Measurements from ENCODE around the gene PDE4A.

PDE4A gene

GRCh38 chr19:10514211-10515145 lies 94.1 kb downstream of the PDE4A start:
- no peak for DNase-seq (ENCODE audit: low read depth)
- no peak for TF ChIP-seq CTCF (conservative IDR thresholded peaks at IDR 0.05; ENCODE audit: low read depth, low read length)
- H3K4me3 ChIP-seq (ENCODE audit: low read depth, low read length) = no peak overlapping the region

- no peak overlapping the region for H3K4me3 ChIP-seq (ENCODE audit: low read depth, low read length)
- TF ChIP-seq CTCF (conservative IDR thresholded peaks at IDR 0.05; ENCODE audit: low read depth, low read length) = no peak
- DNase-seq (ENCODE audit: low read depth) = no peak
Measured at GRCh38 chr19:10516064-10516385, 95.7 kb downstream of the PDE4A start.

- peak overlapping the region; percentile 33 for H3K4me3 ChIP-seq (ENCODE audit: low read depth, low read length)
- TF ChIP-seq CTCF (conservative IDR thresholded peaks at IDR 0.05; ENCODE audit: low read depth, low read length) = no peak
- DNase-seq (ENCODE audit: low read depth) = no peak
Measured at GRCh38 chr19:10516671-10517286, 96.4 kb downstream of the PDE4A start.

GRCh38 chr19:10517361-10517759 lies 97.0 kb downstream of the PDE4A start, which contains the start of gene S1PR5:
Gene S1PR5 (minus strand): TSS chr19:10517447. CDS start chr19:10515011, 2,436 bp downstream.
- DNase-seq (ENCODE audit: low read depth) = no peak
- no peak for TF ChIP-seq CTCF (conservative IDR thresholded peaks at IDR 0.05; ENCODE audit: low read depth, low read length)
- H3K4me3 ChIP-seq (ENCODE audit: low read depth, low read length) = peak within 1 kb of the TSS; percentile 33

GRCh38 chr19:10517760-10518443 lies 97.6 kb downstream of the PDE4A start:
- H3K4me3 ChIP-seq (ENCODE audit: low read depth, low read length) = peak overlapping the region; percentile 33
- no peak for TF ChIP-seq CTCF (conservative IDR thresholded peaks at IDR 0.05; ENCODE audit: low read depth, low read length)
- peak; percentile 15 for DNase-seq (ENCODE audit: low read depth)

GRCh38 chr19:10518444-10519361 lies 98.4 kb downstream of the PDE4A start:
- no peak overlapping the region for H3K4me3 ChIP-seq (ENCODE audit: low read depth, low read length)
- no peak for TF ChIP-seq CTCF (conservative IDR thresholded peaks at IDR 0.05; ENCODE audit: low read depth, low read length)
- DNase-seq (ENCODE audit: low read depth) = no peak
